ENCODE measurements around the gene SHANK3. TPM values are rescaled to one million over a fixed set of nuclear protein-coding genes. Genes with fewer than 3 reads are reported as not detected.
"Not testable (repeated sequence)": the region's sequence is repeated elsewhere in the genome, so short reads cannot be mapped to it uniquely, and the experiment has no call there.

The SHANK3 gene
- 0.19 and 0.62 TPM in 2 replicates for total RNA-seq (2014; rRNA removed; shearing (Covaris generic))

DNA sequence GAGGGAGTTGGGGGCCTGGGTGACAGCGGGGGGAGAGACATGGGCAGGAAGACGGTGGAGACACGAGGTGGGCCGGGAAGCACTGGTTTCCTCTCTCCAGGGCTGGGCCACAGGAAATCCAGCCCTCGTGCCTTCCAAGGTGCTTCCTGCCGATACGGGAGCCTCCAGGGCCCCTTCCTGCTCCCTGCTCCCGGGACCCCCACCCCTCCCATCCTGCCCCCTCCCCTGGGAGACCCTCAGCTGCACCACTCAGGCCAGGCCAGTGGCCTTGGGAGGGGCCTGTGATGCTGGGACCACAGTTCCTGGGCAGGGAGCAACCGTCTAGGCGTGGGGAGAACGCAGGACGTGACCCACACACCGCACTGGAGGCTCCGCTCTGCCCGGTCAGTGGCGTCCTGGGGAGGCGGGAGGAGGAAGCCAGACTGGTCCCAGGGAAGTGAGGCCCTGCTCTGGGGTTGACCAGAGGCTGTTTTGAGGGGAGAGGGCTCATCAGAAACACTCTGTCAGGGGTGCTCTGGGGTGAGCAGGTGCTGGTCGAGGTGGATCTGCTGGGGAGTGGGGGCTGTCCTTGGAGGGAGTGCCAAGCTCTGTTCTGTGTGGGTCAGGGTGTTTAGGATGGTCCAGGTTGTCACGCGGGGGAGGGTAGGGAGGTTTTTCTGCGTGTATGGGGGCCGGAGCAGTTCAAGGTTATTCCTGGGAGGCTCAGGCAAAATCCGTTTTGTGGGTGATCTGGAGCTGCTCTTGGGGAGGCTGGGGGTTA lies at the start of gene SHANK3:
Gene SHANK3, plus strand, starts transcription at position 353 of the 760 bp plus-strand sequence.
- DNase-seq (ENCODE audit: low spot score), result no peak

DNA sequence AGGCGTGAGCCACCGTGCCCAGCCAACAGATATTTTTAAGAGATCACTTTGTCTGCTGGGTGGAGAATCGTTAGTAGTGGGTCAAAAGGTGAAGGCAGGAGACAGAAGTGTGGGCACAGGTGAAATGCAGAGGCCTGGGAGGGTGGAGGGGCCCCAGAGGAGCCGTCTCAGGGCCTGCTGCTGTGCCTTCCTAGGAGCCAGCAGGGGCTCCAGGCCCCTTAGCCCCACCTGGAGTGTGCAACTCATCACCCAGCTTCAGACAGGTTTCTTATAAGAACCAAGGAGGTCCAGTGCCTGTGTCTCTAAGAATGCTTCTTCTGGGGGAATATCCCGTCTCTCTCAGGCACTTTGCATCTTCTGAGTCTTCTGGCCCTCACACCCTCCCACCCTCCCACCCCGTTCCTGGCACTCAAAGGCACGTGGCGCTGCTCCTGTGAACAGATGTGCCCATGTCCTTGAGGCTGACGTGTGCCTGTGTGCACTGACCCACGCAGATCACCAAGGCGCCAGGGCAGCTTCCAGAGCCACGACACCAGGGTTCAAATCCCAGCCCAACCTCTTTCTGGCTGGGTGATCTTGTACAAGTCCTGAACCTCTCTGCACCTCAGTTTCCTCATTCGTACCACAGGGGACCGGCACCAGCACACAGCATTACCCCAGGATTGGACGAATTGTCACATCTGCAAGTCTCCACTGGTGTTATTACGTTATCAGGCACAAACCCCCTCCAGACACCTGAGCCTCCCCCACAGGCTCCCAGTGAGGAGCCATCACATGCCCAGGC lies 48.1 kb upstream of the SHANK3 start:
- DNase-seq (ENCODE audit: low spot score), result no peak

DNA sequence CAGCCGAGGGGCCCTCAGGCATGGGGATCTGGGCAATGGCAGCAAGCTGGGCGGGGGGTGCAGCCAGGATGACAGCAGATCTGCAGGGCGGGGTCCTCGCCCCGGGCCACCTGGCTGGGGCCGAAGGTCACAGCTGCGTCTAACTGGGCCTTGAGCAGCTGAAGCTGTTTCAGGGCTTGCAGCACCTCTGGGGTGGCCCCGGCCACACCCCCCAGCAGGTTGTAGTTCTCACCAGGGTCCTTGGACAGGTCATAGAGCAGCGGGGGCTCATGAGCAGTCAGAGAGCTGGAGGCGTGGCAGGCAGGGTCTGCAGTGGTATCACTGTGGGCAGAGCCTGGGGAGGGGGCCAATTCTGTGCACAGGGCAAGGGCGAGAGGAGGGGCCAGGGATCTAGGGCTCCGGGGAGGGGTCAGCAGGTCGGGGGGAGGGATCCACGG lies 47.5 kb upstream of the SHANK3 start:
- DNase-seq (ENCODE audit: low spot score), result no peak

DNA sequence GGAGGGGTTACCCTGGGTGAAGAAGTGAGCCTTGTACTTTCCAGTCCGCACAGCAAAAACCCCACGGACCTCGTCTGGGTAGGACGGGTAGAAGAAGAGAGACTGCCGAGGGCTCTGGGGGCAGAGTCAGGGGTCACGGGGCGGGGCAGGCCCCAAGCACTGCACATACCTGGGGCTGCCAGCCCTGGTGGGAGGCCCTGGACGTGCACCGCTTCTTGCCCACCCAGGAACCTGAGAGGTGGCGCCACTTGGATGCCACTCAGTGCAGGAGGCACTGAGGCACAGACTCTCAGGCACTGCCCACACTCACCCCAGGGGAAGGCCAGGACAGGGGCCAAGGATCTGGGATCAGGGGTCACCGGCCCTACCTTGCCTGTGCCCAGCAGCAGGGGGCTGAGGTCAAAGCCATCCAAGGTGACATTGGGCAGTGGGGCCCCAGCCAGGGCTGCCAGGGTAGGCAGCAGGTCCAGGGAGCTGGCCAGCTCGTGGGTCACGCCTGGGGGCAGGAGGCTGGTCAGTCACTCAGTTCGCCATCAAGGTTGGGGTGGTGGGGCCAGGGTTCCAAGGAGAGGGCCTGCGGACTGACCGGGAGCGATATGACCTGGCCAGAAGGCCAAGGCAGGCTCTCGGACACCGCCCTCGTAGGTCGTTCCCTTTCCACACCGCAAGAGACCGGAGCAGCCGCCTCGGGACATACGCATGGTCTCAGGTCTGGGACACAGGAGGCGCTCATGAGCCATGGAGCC lies 46.9 kb upstream of the SHANK3 start:
- no peak for DNase-seq (ENCODE audit: low spot score)

DNA sequence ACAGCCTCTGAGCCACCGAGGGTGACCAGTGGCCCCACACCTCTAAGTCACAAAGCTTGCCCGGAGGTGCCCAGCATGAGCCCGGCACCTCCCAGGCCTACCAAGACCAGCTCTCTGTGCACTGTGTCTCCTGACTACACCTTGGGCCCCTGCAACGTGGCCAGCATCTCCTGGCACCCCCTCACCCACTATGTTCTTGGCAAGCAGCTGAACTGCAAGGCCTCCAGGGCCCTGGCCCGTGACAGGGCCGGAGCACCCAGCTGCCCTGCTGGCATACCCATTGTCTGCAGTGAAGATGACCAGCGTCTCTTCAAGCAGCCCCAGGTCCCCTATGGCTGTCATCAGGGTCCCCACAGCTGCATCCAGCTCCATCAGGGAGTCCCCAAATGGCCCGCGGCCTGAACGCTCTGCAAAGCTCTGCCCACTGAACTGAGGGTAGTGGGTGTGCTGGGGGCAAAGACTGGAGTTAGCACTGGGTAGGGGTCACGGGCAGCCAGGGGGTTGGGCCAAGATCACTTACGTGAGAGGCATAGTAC lies 46.2 kb upstream of the SHANK3 start:
- no peak for DNase-seq (ENCODE audit: low spot score)

DNA sequence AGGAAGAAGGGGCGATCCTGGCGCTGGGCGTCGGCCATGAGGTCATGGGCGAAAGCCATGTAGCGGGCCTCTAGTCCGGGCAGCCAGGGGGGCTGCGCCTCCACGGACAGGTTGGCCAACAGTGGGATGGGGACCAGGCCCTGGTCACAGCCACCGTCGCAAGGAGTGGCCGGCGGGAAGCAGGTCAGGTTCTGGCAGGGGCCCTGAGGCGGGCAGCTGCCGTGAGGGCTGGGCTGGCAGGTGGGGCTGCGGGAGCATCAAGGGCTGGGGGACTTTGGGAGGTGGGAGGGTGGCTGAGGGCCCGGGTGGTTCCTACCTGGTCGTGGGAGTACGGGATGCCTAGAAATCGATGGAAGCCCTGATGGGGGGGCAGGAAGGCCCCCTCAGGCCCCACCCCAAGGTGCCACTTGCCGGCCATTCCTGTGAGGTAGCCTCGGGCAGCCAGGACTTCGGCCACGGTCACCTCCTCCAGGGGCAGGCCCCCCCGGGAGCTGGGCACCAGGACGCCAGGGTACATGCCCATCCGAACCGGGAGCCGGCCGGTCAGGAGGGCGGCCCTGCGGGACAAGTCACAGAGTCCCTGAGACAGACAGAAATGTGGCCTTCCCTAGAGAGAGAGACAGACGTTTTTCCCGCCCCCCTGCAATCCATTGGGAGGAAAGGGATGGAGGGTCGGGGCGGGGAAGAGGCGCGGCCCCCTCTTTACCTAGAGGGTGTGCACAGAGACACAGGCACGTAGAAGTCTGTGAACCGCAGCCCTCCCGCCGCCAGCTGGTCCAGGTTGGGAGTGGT lies 45.6 kb upstream of the SHANK3 start:
- DNase-seq (ENCODE audit: low spot score), result no peak

DNA sequence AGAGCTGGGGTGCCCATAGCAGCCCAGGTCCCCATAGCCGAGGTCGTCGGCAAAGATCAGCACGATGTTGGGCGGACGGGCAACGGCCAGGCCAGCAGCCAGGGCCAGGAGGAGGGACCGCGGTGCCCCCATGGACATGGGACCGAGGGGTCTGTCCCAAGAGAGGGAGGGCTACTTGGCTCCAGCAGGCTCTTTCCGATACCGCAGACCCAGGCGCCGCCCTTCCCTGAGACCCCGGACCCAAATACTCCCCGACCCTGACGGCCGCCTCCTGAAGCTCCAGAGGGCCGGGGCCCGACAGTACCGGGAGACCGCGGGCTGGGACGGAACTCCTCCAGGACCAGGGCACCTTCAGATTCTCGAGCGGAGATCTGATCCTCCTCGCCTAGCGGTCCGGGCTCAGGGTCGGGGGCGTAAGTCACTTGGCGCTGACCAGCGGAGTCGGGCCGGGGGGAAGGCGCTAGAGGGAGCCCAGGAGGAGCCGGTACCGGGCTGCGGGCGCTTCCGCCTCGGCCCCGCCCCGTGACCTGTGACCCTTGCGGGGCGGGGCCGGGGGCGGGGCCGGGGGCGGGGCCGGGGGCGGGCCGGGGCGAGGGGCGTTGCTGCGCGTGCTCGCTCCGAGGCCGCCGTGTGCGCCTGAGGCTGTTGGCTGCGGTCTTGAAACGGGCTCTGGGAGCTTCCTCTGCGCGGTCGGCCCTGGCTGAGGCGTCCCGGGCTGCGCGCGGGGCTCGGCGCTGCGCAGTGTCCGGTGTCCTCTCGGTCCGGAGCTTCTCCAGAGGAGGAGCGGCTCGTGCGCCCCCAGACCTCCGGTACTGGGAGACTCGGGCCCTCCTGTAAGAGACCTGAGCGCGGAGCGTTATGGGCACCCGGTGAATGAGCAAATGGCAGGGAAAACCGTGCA lies 44.7 kb upstream of the SHANK3 start, which contains the start of gene ARSA:
Gene ARSA, minus strand, starts transcription at position 511 of the 901 bp plus-strand sequence. Its CDS starts 373 bp downstream, at position 138.
- DNase-seq (ENCODE audit: low spot score), result peak; percentile 81

DNA sequence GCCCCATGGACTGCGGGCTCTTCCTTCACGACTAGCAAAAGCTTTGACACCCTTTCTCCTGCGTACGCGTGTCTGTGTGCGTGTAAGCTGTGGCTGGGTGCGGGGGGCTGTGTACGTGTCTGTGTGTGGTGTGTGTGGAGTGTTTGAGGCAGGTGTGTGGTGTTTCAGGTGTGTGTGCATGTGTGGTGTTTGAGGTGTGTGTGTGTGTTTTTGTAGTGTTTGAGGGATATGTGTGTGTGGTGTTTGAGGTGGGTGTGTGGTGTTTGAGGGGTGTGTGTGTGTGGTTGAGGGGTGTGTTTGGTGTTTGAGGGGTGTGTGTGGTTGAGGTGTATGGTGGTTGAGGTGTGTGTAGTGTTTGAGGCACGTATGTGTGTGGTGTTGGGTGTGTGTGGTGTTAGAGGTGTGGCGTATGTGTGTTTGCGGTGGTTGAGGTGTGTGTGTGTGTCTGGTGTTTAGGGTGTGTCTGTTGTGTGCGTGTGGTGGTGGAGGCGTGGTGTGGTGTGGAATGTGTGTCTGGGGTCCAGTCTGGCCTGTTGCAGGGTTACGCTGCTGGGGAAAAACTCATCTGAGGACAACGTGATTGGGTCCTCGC lies 44.0 kb upstream of the SHANK3 start:
- DNase-seq (ENCODE audit: low spot score), result no peak

DNA sequence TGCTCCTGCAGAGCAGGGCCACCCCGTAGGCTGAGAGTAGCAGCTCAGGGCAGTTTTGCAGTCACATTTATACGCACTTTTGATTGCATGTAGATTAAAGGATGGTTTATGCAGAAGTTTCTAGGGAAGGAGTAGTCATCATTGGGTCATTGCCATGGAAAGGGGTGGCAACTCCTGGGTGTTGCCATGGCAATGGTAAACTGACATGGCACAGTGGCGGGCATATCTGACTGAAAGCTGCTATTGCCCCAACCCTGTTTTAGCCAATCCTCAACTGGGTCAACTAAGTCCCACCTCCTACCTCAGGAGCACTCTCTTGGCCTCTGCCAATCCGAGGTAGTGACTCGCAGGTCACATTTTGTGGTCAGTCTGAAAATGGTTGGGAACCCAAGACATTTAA lies 42.2 kb upstream of the SHANK3 start:
- DNase-seq (ENCODE audit: low spot score), result no peak

DNA sequence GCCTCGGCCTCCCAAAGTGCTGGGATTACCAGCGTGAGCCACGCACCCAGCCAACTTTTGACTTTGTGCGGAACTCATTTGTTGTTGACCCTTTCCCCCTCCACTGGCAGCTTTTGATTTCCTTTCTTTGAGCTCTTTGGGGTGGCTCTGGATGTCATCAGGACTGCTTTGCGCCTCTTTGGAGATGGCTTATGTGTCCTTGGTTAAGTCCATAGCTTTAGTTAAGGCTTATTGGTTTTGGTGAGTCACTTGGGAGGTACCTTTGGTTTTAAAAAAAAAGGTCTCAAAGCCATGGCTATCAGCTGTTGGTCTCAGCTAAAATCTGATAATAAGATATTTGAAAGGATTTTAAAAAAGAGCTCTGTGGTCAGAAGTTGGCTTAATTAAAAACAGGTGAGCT lies 39.5 kb upstream of the SHANK3 start:
- no peak for DNase-seq (ENCODE audit: low spot score)

DNA sequence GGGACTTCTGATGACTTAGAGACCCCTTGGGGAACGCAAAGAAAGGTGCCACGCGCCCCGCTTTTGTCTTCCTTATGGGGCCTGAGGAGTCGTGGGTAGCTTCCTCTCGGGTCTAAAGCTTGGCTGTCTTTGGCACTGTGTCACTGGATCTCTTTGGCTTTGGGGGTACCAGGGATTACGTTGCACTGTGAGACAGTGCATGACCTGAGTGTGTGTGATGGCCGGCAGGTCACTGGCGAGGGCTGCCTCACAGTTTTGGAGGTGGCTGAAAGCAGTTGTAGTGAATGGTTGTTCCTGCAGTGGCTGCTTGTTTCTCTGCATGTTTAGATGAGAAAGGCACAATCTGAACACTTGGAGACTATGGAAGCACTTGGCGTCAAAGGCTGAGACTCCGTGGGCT lies 38.9 kb upstream of the SHANK3 start:
- no peak for DNase-seq (ENCODE audit: low spot score)

DNA sequence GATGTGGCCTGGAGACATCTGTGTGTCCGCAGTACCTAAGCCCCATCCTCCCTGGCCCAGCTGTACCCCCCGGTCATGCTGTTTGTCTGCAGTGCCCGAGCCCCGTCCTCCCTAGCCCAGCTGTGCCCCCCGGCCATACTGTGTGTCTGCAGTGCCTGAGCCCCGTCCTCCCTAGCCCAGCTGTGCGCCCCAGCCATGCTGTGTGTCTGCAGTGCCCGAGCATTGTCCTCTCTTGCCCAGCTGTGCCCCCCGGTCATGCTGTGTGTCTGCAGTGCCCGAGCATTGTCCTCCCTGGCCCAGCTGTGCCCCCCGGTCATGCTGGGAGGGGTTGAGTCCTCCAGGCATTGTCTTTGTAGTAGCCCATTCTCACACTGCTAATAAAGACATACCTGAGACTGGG lies 37.0 kb upstream of the SHANK3 start:
- no peak for DNase-seq (ENCODE audit: low spot score)

DNA sequence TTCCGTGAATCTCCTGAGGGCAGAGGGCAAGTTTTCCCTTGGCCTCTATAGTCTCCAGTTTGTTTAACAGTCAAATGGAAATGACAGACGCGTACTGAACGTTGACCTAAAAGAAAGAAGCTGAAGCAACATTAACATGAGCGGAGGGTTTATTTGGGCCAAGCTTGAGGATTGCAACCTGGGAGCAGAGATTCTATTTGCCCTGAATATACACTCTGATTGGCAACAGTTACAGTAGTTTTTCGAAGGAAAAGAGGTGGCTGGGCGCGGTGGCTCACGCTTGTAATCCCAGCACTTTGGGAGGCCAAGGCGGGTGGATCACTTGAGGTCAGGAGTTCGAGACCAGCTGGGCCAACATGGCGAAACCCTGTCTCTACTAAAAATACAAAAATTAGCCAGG lies 32.3 kb upstream of the SHANK3 start:
- DNase-seq (ENCODE audit: low spot score), result not testable (repeated sequence)

DNA sequence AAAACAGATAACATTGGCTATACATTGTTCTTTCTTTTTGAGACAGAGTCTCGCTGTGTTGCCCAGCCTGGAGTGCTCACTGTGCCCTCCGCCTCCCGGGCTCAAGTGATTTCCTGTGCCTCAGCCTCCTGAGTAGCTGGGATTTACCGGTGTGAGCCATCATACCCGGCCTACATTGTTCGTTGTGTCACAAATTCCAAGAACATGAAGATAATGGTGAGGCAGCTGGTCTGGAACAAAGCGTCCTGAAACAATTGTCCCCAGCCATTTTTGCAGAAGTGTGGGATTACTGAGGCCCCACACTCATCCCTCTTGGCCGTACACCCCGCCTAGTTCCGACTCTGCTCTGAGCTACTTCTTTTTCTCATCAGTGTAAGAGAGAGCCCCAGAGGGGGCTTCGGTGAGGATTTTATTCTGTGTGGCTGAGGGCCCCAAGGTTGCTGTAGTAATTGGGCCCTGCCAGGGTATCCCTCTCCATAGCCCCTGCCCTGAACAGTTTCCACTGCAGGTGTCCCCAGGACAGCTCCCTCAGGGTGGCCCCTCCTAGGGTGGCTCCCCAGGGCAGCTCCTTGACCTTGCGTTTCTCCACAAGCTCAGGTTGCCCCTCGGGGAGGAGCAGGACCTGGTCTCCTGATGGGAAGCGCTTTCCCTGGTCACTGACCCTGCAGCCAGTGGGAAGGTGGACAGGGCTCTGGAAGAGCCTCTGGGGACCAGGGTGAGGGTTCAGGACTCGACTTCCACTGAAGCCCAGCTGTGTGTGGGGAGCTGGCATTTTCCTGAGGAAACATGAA lies 31.6 kb upstream of the SHANK3 start:
- DNase-seq (ENCODE audit: low spot score), result no peak

DNA sequence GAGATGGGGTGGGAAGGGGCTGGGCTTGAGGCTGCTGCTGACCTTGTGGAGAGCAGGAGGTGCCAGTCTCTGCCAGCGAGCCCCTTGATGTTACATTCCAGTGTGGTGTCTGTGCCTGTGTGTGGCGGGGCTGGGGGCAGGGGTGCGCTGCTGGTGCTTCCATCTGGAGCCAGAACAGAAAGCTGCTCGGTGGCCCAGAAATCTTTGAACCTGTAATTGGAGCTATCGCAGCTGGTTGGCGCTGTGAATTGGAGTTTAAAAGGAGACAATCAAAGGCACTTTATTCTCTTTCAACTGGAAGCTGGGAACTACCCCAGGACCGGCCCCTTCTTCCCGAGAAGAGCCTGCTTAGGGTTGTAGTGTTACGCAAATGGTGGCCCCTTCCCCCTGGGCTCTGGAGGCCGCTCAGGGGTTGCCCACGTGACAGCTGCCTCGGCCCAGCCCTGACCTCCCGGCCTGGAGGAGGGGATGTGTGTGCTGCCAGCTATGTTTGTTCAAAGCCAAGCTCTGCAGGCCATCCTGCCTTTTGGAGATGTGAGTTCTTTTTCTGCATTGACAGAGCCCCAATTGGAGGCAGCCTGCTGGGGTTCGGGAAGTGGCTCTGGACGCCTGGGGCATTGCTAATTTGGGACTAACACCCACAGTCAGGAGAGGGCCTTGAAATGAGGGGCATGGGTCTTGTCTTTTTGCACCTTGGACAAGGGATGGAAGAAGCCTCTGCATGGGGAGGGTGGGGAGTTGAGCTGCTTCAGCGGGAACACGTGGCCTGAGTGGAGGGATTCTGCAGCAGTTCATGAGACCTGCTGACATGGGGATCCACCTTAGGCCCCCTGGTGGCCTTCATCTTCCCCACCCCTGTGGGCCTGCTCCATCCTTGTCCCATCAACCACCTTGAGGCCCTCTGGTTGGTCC lies 30.7 kb upstream of the SHANK3 start:
- no peak for DNase-seq (ENCODE audit: low spot score)

DNA sequence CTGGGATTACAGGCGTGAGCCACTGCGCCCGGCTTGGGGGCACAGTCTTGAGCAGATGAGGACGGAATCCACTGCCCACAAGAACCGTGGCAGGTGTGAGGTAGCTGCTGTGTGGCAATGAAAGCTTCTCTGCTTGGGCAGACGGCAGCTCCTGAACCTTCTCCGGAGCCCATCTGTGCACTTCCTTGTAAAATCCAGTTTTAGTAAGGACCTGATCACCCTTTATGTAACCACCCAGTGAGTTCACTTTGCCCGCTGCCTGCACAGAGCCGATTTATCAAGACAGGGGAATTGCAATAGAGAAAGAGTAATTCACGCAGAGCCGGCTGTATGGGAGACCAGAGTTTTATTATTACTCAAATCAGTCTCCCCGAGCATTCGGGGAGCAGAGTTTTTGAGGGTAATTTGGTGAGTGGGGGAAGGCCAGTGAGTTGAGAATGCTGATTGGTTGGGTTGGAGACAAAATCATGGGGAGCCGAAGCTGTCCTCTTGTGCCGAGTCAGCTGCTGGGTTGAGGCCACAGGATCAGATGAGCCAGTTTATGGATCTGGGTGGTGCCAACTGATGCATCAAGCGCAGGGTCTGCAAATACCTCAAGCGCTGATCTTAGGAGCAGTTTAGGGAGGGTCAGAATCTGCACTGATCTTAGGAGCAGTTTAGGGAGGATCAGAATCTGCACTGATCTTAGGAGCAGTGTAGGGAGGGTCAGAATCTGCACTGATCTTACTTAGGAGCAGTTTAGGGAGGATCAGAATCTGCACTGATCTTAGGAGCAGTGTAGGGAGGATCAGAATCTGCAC lies 29.4 kb upstream of the SHANK3 start:
- DNase-seq (ENCODE audit: low spot score), result not testable (repeated sequence)

DNA sequence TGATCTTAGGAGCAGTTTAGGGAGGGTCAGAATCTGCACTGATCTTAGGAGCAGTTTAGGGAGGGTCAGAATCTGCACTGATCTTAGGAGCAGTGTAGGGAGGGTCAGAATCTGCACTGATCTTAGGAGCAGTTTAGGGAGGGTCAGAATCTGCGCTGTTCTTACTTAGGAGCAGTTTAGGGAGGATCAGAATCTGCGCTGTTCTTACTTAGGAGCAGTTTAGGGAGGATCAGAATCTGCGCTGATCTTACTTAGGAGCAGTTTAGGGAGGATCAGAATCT lies 28.9 kb upstream of the SHANK3 start:
- DNase-seq (ENCODE audit: low spot score), result not testable (repeated sequence)

Measured in H4 (cell line).